Left ventricle myocardium inferior (tissue), 1 donor: Measurements from ENCODE around the gene GABRG3. TPM values are rescaled to one million over a fixed set of nuclear protein-coding genes. Genes with fewer than 3 reads are reported as not detected.

Experiments
- DNase-seq: peaks from one replicate; pipeline ENCODE4 v3.0.0-alpha.2; 2020
- H3K27ac ChIP-seq: fragments of 200-600 bp; replicated peaks from 2 replicates; pipeline ENCODE4 v1.8.0; 2021
- H3K27me3 ChIP-seq: fragments of 200-600 bp; 2 replicates; pipeline ENCODE4 v1.8.0; 2021; ENCODE audit warnings: low read depth
- H3K36me3 ChIP-seq: fragments of 200-600 bp; 2 replicates; pipeline ENCODE4 v1.8.0; 2021
- H3K4me1 ChIP-seq: fragments of 200-600 bp; 2 replicates; pipeline ENCODE4 v1.8.0; 2021
- H3K4me3 ChIP-seq: fragments of 200-600 bp; 2 replicates; pipeline ENCODE4 v1.8.0; 2021; ENCODE audit warnings: mild to moderate bottlenecking, moderate library complexity
- H3K9me3 ChIP-seq: fragments of 200-600 bp; replicated peaks from 2 replicates; pipeline ENCODE4 v1.8.0; 2021
- CTCF ChIP-seq: fragments of 200-600 bp; IDR thresholded peaks from 2 replicates; pipeline ENCODE4 v1.8.0; 2021; ENCODE audit warnings: antibody characterized with exemption, mild to moderate bottlenecking, borderline replicate concordance
- intact Hi-C: fragments of 100-400 bp; cut with micrococcal nuclease; formaldehyde crosslinking; loops from one replicate; pipeline ENCODE4 v1.11.0; 2022
- total RNA-seq: library from RNA; stranded (reverse); fragmentation: NEBNext Ultra II Directional; extraction: Animal tissue kit (Norgen Biotek cat#: 25700); gene quantifications from one replicate; pipeline ENCODE4 v1.2.1, GENCODE V29; 2021
- donor health status: DM: no; HTN: yes; CAD: no; lungs with severe emphysema.

GABRG3 gene
- total RNA-seq, 1 donor from 2014 or later = not detected

GRCh38 chr15:27067175-27067574, 96.2 kb downstream of the GABRG3 start:
- Histone ChIP-seq H3K27me3 (no peaks in the 10 kb centered on the region), H3K4me1 (no peaks in the 10 kb centered on the region), H3K27ac (no peak overlapping the region), H3K4me3 (no peak overlapping the region), H3K36me3 (no peaks in the 10 kb centered on the region), H3K9me3 (peaks cover 30% of the 10 kb centered on the region)
- TF ChIP-seq CTCF = no peak
- no peak for DNase-seq
- intact Hi-C loops = no loop called here

- no peak overlapping the region for H3K4me3 ChIP-seq
- no peaks in the 10 kb centered on the region for H3K4me1 ChIP-seq
- no peaks in the 10 kb centered on the region for H3K27me3 ChIP-seq
- no peaks in the 10 kb centered on the region for H3K36me3 ChIP-seq
- intact Hi-C loops = no loop called here
- no peak overlapping the region for H3K27ac ChIP-seq
- DNase-seq = no peak
- no peak for TF ChIP-seq CTCF
- H3K9me3 ChIP-seq = peaks cover 30% of the 10 kb centered on the region
Observed at GRCh38 chr15:27070841-27071240, 99.9 kb downstream of the GABRG3 start.

- Histone ChIP-seq H3K36me3 (no peaks in the 10 kb centered on the region), H3K4me1 (no peaks in the 10 kb centered on the region), H3K27ac (no peak overlapping the region), H3K27me3 (peaks cover 6% of the 10 kb centered on the region), H3K4me3 (no peak overlapping the region), H3K9me3 (peaks cover 3% of the 10 kb centered on the region)
- DNase-seq = no peak
- intact Hi-C loops = no loop called here
- no peak for TF ChIP-seq CTCF
Observed at GRCh38 chr15:27074179-27074578, 103.2 kb downstream of the GABRG3 start.

- Histone ChIP-seq H3K9me3 (no peaks in the 10 kb centered on the region), H3K4me3 (no peak overlapping the region), H3K27me3 (peaks cover 6% of the 10 kb centered on the region), H3K36me3 (no peaks in the 10 kb centered on the region), H3K27ac (no peak overlapping the region), H3K4me1 (no peaks in the 10 kb centered on the region)
- DNase-seq = no peak
- TF ChIP-seq CTCF = no peak
- intact Hi-C loops = no loop called here
Observed at GRCh38 chr15:27077790-27078189, 106.8 kb downstream of the GABRG3 start.

GRCh38 chr15:27081676-27082418, 110.9 kb downstream of the GABRG3 start:
- Histone ChIP-seq H3K4me3 (no peak overlapping the region), H3K36me3 (no peaks in the 10 kb centered on the region), H3K27me3 (peaks cover 6% of the 10 kb centered on the region), H3K27ac (no peak overlapping the region), H3K9me3 (no peaks in the 10 kb centered on the region), H3K4me1 (no peaks in the 10 kb centered on the region)
- intact Hi-C loops = no loop called here
- DNase-seq = no peak
- TF ChIP-seq CTCF = no peak
